Measurements from ENCODE around the gene MVD.

DNA sequence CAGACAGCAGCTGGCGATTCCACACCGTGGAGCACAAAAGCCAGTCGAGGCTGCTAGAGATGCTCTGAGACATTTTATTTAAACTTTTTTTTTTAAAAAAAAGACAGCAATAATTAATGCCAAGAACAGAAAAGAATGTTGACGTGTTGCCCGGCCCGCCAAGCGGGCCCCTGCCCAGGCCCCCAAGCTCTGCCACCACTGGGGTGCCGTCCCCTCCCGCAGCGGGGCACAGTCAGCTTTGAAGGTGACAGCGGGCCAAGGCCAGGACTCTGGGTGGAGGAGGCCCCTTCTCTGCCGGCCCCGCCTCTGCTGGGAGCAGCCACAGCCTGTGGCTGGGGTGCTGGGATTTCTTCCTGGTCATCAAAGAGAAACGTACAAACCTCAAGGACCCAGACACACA is 33.5 kb upstream of the MVD start:
- TF ChIP-seq, protein P1, sequence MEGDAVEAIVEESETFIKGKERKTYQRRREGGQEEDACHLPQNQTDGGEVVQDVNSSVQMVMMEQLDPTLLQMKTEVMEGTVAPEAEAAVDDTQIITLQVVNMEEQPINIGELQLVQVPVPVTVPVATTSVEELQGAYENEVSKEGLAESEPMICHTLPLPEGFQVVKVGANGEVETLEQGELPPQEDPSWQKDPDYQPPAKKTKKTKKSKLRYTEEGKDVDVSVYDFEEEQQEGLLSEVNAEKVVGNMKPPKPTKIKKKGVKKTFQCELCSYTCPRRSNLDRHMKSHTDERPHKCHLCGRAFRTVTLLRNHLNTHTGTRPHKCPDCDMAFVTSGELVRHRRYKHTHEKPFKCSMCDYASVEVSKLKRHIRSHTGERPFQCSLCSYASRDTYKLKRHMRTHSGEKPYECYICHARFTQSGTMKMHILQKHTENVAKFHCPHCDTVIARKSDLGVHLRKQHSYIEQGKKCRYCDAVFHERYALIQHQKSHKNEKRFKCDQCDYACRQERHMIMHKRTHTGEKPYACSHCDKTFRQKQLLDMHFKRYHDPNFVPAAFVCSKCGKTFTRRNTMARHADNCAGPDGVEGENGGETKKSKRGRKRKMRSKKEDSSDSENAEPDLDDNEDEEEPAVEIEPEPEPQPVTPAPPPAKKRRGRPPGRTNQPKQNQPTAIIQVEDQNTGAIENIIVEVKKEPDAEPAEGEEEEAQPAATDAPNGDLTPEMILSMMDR (IDR thresholded peaks at IDR 0.05): no peak
- TF ChIP-seq EP300 (IDR thresholded peaks at IDR 0.05) (no peak), POLR2A (IDR thresholded peaks at IDR 0.05) (no peak), POLR2AphosphoS5 (IDR thresholded peaks at IDR 0.05) (no peak)

All from stomach (tissue), 4 donors.